Cerebellar nuclear complex (tissue), 1 donor: ENCODE data around the gene NXNL1.

Experiments used
- DNase-seq, 2 experiments: peaks; one replicate each; lab custom pipeline; 2025; lab: John Stamatoyannopoulos, UW

NXNL1 gene

GRCh38 chr19:17419621-17420474 is 40.9 kb downstream of the NXNL1 start, which contains the start of gene MVB12A:
TSS of gene MVB12A (plus strand) at chr19:17420047. CDS start at chr19:17420136, 89 bp downstream.
- DNase-seq, result peak; percentile 84 to 95

- DNase-seq, result no peak
Measured at GRCh38 chr19:17419154-17419620, 41.5 kb downstream of the NXNL1 start.

GRCh38 chr19:17418710-17419109 is 42.0 kb downstream of the NXNL1 start:
- DNase-seq, result no peak

- no peak for DNase-seq
Measured at GRCh38 chr19:17415121-17415520, 45.6 kb downstream of the NXNL1 start.

GRCh38 chr19:17414097-17414496 is 46.6 kb downstream of the NXNL1 start:
- DNase-seq, result no peak

GRCh38 chr19:17411801-17412200 is 48.9 kb downstream of the NXNL1 start:
- DNase-seq, result no peak

- no peak for DNase-seq
Measured at GRCh38 chr19:17409990-17410389, 50.7 kb downstream of the NXNL1 start.

GRCh38 chr19:17406887-17407196 is 53.9 kb downstream of the NXNL1 start:
- DNase-seq, result no peak

- DNase-seq, result no peak
Measured at GRCh38 chr19:17406046-17406886, 54.5 kb downstream of the NXNL1 start.
